DMS 273 (cell line): Measurements from ENCODE around the gene SPPL2A.
"Not testable (repeated sequence)": the region's sequence is repeated elsewhere in the genome, so short reads cannot be mapped to it uniquely, and the experiment has no call there.

Experiments
- DNase-seq: peaks from one replicate; lab custom pipeline; 2025; ENCODE audit not compliant: unreplicated experiment; lab: John Stamatoyannopoulos, UW

Gene SPPL2A

DNA sequence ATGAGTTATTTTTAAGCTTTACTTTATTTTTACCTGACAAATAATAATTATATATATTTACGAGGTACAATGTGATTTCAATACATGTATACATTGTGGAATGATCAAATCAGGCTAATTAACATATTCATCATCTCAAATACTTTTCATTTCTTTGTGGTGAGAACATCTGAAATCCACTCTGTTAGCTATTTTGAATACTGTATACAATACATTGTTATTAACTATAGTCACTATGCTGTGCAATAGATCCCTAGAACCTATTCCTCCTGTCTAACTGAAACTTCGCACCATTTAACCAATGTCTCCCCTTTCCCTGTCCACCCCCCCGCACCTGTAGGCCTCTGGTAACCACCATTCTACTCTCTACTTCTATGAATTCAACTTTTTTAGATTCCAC is 7.9 kb upstream of the SPPL2A start:
- DNase-seq, result no peak

DNA sequence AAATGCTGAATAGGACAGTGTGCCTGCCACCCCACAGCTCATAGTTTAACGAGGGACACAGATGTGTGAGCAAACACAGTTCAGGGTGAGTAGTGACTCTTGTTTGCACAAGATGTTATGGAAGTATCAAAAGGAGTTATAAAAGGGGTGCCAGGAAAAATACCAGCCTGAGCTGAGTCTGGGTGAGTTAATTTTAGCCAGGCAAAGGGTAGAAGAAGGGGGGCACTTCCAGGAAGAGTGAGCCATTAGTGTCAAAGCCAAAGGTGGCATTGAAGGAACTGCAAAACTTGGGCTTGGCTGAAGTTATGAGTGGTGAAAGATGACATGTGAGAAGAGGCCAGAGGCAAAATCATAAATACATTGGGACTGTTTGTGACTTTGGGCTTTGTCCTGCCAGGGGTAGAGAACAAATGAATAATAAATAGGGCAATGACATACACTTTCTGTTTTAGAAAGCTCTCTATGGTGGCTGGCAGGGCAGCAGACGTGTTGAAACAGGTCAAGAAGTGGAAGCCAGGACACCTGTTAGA is 1.9 kb upstream of the SPPL2A start:
- DNase-seq, result peak; percentile 54

DNA sequence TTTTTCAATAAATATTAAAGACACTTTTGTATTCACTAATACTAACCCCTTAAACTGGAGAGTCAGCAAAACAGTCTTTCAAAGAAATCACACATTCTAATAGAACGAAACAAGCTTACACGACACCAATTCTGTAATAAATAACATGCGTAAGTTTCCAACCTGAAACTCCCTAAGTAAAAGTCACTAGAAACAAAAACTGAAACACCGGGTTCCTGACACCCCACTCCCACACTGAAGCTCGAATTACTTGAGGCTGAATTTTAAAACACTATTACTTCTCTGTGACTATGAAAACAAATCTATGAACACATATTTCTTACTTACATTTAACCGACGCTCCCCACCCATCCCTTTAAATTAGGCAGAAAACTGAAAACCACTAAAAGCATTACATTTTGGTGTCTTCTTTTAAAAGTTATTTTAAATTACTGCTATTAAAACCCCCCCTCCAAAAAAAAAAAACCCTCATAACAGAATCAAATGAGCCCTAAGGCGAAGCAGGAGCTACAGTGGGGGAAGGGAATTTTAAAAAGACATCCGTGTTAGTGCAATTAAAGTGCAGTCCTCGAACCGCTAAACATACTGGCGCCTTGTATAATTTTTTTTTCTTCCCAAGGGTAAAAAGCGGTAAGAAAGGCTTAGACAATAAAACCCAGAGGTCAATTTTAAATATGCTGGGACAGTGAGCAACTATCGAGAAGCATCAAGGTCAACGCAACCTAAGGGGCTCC is 878 bp downstream of the SPPL2A start:
- peak; percentile 58 for DNase-seq

DNA sequence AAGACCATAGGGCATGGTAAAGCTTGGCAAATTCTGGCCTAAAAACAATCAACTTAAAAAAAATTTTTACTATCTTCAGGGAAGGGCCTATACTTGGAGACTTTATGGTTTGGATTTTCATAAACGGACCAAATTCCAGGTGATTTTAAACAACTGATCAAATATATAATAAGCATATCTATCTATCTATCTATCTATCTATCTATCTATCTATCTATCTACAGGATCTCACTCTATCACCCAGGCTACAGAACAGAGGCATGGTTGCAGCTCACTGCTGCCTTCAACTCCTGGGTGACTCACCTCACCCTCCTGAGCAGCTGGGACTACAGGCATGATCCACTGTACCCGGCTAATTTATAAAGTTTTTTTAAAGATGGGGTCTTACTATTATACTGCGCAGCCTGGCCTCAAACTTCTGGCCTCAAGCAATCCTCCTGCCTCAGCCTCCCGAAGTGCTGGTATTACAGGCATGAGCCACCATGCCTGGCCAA is 6.7 kb downstream of the SPPL2A start:
- no peak for DNase-seq

DNA sequence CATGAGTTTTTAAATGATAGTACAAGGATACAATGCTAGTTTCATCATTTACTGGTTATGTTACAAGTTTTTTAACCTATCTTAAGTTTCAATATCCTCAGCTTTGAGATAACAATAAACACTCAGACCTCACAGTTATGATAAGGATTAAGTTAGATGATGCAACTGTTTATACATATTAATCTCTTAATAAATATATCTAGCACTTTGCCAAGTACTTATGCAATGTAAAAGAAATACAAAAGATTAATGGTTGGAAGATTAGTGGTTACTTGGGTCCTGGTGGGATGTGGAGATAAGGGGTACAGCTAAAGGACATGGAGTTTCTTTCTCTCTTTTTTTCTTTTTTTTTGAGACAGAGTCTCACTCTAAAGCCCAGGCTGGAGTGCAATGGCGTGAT is 12.0 kb downstream of the SPPL2A start:
- DNase-seq, result no peak

DNA sequence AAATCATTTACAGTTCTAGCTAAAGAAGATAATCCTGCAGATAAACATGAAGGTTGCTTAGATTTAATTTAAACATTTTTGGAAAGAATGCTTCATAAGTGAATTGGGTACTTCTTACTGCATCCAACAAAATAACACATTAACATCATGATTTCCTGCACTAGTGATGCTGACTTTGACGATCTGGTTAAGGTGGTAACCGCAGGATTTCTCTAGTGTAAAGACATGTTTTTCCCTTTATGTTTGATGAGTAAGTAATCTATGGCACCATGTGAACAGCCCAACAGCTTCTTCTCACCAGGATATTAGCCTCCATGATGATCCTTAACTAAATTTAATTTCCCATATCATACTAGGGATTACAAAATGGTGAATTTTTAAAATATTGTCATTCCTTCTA is 14.1 kb downstream of the SPPL2A start:
- DNase-seq, result no peak

DNA sequence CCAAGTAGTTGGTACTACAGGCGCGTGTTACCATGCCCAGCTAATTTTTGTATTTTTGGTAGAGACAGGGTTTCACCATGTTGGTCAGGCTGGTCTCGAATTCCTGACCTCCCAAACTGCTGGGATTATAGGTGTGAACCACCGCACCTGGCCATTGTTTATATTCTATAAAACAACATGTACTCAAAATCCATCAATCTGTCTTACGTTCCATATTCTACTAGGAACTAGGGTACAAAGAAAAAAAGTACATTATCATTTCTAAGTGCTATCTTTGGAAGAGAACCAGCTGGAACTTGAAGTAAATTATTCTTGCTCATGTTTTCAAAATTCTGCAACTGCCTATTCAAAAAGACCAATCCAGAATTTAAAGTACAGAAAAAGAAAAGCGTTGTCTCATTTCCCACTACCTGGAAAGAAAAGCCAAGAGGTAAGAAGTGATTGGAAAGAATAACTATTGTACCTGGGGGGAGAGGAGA is 15.2 kb downstream of the SPPL2A start:
- no peak for DNase-seq

DNA sequence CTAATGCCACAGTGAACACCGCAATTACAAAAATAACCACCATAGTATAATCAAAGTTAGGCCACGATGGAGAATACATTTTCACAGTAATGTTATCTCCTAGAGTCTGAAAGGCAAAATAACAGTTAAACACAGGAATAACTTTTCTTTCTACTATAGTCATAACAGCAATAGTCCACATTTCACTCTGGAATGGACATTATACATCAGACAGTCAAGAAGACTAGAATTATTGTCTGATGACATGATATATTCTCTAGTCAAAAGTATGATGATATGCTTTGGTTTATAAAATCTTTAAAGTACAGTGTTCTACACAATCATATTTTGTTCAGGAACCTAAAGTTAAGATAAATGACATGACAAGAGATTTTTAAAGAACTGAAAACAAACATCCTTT is 18.0 kb downstream of the SPPL2A start:
- no peak for DNase-seq

DNA sequence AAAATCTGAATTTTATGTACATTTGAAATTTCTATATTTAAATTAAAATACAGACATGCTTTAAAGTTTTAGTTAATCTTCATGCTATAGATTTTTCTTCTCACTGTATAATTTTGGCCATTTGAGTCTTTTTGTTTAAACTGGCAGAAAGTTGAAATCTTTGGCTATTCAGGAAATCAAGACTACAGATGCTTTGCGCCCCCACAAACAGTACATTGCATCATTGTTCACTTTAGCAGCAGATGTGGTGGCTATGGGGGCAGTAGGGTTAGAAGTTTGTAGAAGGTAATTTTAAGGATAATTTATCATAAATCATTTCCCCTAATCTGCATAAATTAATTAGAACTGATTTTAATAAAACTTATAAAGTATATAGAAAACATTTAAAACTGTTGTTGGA is 20.9 kb downstream of the SPPL2A start:
- no peak for DNase-seq

DNA sequence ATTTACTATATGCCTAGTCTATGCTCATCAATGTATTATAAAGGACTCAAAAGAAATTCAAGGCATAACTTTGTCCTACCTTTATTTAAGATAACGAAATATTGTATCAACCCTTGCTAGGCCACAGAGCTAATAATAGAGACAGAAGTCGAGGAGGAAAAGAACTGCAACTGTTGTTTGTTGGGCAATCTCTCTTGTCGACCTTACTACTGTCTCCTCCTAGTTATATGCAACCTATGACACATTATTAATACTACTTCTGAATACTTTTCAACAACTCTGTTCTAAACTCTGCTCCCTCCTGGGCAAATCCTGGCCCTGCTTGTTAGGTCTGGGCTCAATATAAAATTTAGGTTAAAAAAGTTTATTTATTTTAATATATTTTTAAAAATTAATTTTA is 24.6 kb downstream of the SPPL2A start:
- no peak for DNase-seq

DNA sequence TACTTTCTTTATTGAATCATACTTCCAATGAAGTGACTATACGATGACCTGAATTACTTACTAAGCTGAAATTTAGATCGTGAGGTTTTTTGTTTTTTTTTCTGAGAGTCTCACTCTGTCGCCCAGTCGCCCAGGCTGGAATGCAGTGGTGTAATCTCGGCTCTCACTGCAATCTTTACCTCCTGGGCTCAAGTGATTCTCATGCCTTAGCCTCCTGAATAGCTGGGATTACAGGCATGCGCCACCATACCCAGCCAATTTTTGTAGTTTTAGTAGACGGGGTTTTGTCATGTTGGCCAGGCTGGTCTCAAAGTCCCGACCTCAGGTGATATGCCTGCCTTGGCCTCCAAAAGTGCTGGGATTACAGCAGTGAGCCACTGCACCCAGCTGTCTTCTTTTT is 28.7 kb downstream of the SPPL2A start:
- DNase-seq, result no peak

DNA sequence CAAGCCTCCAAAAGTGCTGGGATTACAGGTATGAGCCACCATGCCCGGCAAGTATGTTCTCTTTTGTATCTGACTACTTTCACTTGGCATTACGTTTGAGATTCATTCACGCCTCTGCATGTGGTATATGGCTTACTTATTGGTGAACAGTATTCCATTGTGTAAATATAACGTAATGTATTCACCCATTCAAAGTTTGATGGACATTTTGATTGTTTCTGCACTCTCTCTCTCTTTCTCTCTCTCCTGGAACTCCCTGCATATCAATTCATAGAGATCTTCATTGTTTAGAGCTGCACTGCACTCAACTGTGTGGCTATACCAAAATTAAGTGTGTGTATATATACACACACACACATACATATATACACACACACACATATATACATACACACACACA is 30.4 kb downstream of the SPPL2A start:
- DNase-seq, result no peak

DNA sequence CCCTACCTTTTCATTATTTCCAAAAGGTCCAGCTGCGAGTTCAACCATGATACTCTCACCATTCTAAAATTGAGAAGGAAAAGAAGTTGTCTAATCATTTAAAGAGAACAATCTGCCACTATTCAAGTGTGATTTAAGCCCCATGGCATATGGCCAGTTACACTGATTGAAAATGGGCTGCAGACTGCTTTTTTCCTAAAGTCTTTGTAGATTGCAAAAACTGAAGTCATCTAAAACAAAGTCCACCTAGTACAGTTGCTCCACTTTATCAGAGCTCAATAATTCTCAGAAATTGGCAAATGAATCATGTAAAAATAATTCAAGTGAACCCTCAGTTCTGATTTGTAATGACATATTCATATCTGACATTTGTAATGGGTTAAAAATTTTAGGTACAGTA is 39.2 kb downstream of the SPPL2A start:
- no peak for DNase-seq

DNA sequence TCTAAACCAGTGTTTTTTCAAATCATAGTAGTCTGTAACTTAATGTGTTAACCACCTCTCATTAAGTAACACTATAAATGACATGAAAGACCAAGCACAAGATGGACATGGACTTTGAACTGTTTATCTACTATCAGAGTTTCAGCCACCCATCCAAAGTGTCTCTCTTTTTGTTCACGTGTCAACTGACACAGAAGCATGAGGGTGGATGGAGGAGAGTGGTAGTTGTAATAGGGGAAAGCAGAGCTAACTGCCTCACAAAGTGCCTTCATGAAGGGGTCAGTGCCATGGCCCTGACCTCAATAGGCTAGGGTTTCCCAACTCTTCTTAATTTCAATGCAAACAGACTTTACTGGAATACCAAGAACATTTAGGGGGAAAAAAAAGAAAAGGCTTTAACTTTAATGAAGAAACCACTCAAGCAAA is 46.8 kb downstream of the SPPL2A start:
- no peak for DNase-seq

DNA sequence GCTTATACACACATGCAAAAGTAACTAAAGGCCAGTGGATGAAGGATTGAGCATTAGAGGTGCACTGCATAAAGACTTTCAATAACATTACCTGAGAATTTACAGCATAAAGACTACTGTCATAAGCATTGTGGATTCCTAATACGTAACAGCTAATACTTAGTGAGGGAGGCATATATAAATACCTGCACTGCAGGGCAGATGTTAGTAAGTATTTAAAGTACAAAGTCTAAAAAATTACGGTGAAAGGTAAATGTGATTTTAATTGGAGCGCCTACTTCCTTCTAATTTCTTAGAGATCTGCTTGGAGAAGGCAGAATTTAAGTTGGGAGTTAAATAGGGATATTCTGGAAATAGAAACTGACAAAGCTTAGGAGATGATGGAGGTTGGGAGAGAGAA is 53.5 kb downstream of the SPPL2A start:
- no peak for DNase-seq

DNA sequence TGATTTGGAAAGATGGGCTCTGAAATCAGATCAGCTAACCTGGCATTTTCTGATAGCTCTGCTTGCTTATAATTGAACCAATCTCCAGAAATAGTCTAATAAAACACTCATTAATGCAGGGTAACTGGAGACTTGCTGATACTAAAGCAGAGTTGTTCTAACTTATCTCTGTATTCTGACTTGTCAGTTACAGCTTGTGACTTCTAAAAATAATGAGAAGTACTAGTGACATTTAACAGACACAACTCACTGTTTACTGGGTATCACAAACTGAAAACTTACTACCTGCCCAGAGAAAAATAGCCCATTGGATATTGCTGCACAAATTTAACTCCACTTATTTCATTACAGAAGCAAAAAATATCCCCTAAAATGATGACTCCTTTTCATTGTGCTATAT is 54.9 kb downstream of the SPPL2A start:
- no peak for DNase-seq

DNA sequence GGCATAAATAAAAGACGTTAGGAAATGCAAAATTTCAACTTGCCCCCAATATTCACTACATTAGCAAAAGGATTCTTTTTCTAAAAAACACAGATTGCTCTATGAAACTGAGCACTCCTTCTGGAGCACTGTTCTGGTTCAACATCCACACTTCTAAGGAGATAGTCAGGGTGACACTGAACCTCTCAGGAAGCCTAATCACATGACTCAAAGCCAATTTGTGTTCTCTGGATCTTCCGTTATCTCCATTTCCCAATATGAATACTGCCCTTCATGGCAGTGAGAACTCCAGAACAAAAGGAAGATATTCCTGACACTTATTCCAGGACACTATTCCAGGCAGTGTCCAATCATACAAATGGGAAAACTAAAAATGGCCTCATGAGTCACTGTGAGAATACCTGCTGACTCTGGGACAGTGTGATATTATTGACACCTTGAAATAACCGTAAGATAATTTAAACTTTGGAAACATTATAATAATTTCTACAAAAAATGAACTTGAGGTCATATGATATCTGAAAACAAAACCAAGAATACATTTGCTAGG is 57.6 kb downstream of the SPPL2A start:
- DNase-seq, result no peak

DNA sequence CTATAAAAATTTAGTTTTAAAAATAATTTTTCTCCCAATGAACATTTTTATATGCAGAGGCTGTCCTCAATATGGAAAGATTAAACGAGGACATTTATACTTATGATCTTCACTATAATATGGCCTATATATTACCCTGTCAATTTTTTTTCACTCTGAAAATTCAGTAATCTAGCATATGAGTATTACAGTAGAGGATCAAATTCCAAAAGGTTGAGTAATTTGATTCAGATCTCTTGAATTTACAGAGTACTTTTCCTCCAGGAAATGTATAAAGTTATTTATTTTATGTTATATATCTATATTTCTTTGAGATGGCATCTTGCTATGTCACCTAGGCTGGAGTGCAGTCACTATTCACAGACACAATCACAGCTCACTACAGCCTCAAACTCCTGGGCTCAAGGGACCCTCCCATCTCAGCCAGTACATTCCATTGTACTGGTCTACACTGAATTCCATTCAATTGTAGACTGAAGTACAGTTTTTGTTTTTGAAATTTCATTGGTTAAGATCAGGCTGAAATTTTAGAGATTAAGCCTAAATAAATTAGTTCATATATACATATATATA is 62.7 kb downstream of the SPPL2A start:
- DNase-seq, result no peak

DNA sequence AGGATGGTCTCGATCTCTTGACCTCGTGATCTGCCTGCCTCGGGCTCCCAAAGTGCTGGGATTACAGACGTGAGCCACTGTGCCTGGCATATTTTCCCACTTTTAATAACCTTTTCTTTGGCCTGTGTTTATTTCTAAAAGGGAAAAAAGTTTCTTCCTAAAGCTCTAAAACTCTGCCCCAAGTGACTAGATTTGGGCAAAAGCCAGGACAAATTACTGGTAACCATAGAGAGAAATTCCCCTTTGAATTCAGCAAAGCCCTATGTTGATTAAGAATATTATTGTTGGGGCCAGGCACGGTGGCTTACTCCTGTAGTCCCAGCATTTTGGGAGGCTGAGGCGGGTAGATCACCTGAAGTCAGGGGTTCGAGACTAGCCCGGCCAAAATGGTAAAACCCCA is 67.4 kb downstream of the SPPL2A start:
- no peak for DNase-seq

DNA sequence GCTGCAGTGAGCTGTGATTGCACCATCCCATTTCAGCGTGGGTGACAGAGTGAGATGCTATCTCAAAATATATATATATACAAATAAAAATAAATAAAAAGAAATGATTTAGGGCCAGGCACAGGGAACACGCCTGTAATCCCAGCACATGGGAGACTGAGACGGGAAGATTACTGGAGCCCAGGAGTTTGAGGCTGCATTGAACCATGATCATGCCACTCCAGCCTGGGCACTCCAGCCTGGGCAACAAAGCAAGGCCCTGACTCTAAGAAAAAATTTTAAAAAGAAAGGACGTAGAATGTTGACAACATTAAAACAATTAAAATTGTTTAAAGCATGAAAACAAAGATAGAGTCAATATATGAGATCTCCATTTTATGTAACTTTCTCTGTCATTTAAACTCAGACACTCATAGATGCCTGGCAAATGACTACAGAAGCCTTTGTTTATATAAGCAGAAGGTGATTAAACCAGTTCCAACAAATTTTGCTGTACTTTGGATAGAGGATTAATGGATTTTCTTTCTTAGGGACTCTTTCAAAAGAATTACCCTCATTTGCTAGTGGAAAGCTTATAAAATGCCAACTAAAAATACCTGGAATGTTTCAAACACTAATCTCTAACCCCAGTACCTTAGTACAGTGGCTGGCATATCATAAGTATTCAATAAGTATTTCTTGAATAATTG is 68.3 kb downstream of the SPPL2A start:
- no peak for DNase-seq

DNA sequence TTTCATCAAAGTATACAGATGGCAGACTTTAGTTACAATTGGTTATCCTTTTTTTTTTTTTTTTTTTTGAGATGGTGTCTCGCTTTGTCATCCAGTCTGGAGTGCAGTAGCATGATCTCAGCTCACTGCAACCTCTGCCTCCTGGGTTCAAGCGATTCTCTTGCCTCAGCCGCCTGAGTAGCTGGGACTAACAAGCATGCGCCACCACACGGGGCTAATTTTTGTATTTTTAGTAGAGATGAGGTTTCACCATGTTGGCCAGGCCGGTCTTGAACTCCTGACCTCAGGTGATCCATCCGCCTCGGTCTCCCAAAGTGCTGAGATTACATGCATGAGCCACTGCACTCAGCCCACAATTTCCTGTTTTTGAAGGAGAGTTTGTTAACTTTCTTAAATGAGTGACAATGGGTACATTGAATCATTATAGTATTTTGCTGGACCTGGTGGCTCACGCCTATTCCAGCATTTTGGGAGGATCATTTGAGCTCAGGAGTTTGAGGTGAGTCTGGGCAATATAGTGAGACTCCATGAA is 70.8 kb downstream of the SPPL2A start:
- not testable (repeated sequence) for DNase-seq
